PC-3 (cell line): ENCODE results near the gene SAFB2.

Source experiments
- CTCF ChIP-seq: fragments of 300-600 bp; sonication (generic); conservative IDR thresholded peaks from 2 replicates; pipeline ENCODE4 v1.5.1; 2017; ENCODE audit warnings: antibody characterized with exemption, low read depth, mild to moderate bottlenecking, low read length
- EZH2phosphoT487 ChIP-seq: fragments of 300-600 bp; sonication (generic); IDR thresholded peaks from 2 replicates; pipeline ENCODE4 v1.6.1; 2018; ENCODE audit warnings: mild to moderate bottlenecking, antibody characterized with exemption, low read length, borderline replicate concordance

DNA sequence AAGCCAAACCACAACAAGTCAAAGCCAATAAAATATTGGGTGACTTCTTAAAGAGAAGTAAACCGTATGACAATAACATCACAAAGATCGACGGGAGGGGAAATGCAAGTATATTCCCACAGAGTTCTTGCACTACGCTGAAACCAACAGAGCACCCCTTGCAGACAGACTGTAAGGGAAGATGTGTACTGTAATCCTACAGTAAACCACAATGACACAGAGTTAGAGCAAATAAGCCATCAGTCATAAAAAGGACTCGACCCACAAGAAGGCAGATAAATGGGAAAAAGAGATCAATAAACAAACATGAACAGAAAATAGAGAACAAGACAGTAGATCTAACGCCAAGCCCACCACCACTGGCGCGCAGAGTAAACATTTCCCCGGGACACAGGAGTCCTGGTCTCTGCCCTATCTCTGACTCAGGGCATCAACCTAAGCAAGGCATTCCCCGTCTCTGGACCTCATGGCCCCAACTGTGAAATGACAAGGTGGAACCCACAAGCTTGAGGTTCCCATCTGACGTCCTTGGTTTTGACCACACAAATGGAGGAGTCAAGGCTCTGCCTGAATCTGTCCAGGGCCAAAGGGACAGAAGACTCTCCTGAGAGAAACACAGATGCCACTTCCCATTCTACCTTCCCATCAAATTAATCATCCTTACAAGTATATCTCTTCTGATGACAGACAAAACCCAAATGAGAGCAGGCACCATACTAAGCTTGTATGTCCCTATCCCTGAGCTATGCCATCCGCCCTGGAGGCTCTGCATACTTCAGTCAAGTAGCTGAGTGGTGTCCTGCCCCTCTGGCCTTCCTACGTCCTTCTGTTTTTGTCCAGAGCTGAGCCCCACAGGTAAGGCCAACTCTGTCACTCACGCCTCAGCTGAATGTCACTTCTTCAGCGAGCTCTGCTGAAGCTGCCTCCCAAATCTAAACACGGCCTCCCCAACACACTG, 15.0 kb downstream of the SAFB2 start:
- TF ChIP-seq CTCF (no peak), EZH2phosphoT487 (no peak)
